ENCODE data around the gene SCN2B. TPM values are rescaled to one million over a fixed set of nuclear protein-coding genes. Genes with fewer than 3 reads are reported as not detected.

The SCN2B gene
- total RNA-seq, 1 donor from 2014 or later, result 0.49 TPM

DNA sequence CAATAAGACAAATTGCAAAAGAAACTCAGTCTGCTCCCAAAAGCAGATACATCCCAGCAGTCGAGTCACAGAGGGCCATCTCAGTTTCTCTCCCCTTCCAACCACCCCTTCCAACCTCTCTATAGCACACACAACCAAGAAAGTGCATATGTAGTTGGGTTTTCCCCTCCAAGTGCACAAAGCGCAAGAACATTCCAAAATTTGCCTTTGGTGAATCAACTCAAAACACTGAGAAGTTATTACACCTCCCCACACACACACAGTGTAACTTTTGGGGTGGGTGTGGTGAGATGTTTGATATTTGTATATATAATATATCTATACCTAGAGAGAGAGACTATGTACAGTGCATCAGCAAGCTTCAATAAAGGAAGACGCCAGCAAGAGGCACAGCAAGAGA is 13.6 kb downstream of the SCN2B start:
- H3K4me3 ChIP-seq, result no peak overlapping the region

DNA sequence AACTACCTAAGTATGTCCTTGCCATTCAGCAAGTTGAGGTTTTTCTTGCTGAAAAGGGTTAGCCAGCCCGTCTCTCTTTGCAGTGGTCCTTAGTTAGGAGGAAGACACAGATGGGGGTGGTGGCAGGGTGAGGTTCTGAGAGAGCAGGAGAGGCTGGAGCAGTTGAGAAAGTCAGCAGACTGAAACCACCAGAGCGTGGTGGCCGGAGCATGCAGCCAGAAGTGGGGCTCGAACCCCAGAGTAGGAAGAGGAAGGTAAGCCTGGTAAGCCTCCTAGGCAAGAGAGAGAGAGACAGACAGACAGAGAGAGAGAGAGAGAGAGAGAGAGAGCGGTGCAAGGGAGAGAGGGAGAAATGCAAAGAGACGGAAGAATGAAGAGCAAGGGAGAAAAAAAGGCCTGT is 14.7 kb downstream of the SCN2B start:
- intact Hi-C loops (cut with DNase I), result no loop called here
- H3K4me3 ChIP-seq, result no peak overlapping the region
- no peaks in the 10 kb centered on the region for H3K36me3 ChIP-seq
- TF ChIP-seq, protein P1, sequence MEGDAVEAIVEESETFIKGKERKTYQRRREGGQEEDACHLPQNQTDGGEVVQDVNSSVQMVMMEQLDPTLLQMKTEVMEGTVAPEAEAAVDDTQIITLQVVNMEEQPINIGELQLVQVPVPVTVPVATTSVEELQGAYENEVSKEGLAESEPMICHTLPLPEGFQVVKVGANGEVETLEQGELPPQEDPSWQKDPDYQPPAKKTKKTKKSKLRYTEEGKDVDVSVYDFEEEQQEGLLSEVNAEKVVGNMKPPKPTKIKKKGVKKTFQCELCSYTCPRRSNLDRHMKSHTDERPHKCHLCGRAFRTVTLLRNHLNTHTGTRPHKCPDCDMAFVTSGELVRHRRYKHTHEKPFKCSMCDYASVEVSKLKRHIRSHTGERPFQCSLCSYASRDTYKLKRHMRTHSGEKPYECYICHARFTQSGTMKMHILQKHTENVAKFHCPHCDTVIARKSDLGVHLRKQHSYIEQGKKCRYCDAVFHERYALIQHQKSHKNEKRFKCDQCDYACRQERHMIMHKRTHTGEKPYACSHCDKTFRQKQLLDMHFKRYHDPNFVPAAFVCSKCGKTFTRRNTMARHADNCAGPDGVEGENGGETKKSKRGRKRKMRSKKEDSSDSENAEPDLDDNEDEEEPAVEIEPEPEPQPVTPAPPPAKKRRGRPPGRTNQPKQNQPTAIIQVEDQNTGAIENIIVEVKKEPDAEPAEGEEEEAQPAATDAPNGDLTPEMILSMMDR (IDR thresholded peaks at IDR 0.05), result no peak
- TF ChIP-seq POLR2A (IDR thresholded peaks at IDR 0.05) (no peak), POLR2AphosphoS5 (IDR thresholded peaks at IDR 0.05; ENCODE audit: insufficient read depth in 1 of 2, low read depth in 1 of 2) (no peak)
- H3K9me3 ChIP-seq, result no peaks in the 10 kb centered on the region
- H3K27me3 ChIP-seq, result no peaks in the 10 kb centered on the region
- no peak overlapping the region for H3K27ac ChIP-seq
- no peaks in the 10 kb centered on the region for H3K4me1 ChIP-seq
- no peak for DNase-seq (ENCODE audit: extremely low spot score in 2 of 2)

More for the DNA sequence above, 13.6 kb downstream of the SCN2B start:
- no peak overlapping the region for H3K27ac ChIP-seq
- H3K27me3 ChIP-seq, result no peaks in the 10 kb centered on the region
- H3K36me3 ChIP-seq, result no peaks in the 10 kb centered on the region
- no peaks in the 10 kb centered on the region for H3K4me1 ChIP-seq
- no peaks in the 10 kb centered on the region for H3K9me3 ChIP-seq
- intact Hi-C loops (cut with DNase I), result no loop called here
- DNase-seq (ENCODE audit: extremely low spot score in 2 of 2), result no peak
- TF ChIP-seq, protein P1 (IDR thresholded peaks at IDR 0.05), result no peak
- TF ChIP-seq POLR2A (IDR thresholded peaks at IDR 0.05), result no peak
- no peak for TF ChIP-seq POLR2AphosphoS5 (IDR thresholded peaks at IDR 0.05; ENCODE audit: insufficient read depth in 1 of 2, low read depth in 1 of 2)

DNA sequence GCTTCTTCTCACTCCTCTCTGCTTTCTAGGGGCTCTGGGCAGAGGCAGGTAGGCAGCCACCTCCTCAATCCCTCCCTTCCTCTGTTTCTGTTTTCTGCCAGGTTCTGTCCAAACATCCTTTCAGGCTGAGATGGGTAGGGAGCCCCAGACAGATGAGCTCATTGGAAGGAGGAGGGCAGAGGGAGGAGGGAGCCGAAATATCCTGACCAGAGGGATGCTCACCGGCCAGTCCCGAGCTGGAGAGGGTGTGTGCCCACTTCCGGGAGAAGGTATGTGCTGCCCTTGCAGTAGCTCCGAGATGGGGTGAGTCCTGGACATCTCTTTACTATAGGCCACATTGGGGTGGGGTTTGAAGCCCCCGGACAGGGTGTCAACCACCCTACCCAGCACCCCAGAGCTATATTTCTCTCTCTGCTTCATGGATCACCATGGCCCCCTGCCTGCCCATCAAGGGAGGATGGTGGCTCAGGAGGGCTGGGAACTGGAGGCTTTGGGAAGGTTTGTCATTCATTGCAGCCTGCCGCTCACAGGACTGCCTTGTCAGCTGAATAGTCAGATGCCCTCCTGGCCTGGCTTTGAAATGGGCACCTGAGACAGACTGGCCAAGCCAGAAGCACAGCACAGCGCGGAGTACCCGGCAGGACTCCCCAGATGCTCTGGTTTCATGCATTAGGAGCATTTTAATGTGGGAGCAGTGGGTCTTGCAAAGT is 19.1 kb downstream of the SCN2B start:
- Histone ChIP-seq H3K27me3 (peaks cover 4% of the 10 kb centered on the region), H3K36me3 (no peaks in the 10 kb centered on the region), H3K27ac (no peak overlapping the region), H3K4me3 (no peak overlapping the region), H3K9me3 (no peaks in the 10 kb centered on the region), H3K4me1 (peaks cover 11% of the 10 kb centered on the region)
- TF ChIP-seq POLR2AphosphoS5 (IDR thresholded peaks at IDR 0.05; ENCODE audit: insufficient read depth in 1 of 2, low read depth in 1 of 2) (no peak), POLR2A (IDR thresholded peaks at IDR 0.05) (no peak)
- TF ChIP-seq, protein P1 (IDR thresholded peaks at IDR 0.05), result no peak
- intact Hi-C loops (cut with DNase I), result no loop called here
- DNase-seq (ENCODE audit: extremely low spot score in 2 of 2), result no peak

DNA sequence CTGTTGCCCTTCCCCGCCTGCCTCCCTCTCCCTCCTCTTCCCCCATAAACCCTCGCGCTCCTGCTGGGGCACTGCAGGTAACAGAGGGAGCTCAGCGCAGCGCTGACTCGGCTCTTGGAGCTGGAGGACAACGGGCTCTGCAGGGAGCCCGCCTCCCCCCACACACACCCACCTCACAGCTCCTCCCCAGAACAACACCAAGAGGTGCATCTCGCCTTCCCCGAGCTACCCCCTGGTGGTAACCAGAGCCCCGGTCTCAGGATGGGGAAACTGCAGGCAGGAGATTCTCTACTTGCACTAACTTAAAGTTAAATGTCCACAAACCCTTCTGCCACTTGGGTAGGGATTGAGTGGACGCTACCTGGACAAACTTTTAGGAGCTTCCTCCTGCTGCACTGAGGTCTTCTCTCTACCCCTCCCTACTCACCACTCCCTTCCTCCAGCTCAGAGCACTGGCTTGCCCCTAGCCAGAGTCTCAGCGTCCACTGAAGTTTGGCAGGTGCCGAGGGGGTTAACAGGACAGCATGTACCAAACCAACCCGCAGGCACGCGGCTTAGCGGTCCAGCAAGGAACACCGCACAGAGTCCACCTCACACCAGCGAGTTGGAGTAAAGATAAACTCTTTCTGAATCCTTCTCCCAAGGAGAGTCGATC is 19.8 kb downstream of the SCN2B start:
- Histone ChIP-seq H3K4me1 (peaks cover 17% of the 10 kb centered on the region), H3K4me3 (no peak overlapping the region), H3K27me3 (peaks cover 4% of the 10 kb centered on the region), H3K9me3 (no peaks in the 10 kb centered on the region), H3K36me3 (no peaks in the 10 kb centered on the region), H3K27ac (no peak overlapping the region)
- no peak for DNase-seq (ENCODE audit: extremely low spot score in 2 of 2)
- intact Hi-C loops (cut with DNase I), result no loop called here
- TF ChIP-seq POLR2A (IDR thresholded peaks at IDR 0.05) (no peak), POLR2AphosphoS5 (IDR thresholded peaks at IDR 0.05; ENCODE audit: insufficient read depth in 1 of 2, low read depth in 1 of 2) (no peak)
- TF ChIP-seq, protein P1 (IDR thresholded peaks at IDR 0.05), result no peak

Measured in vagina (tissue), 2 donors.